Measurements from ENCODE around the gene TMEM123. TPM values are rescaled to one million over a fixed set of nuclear protein-coding genes. Genes with fewer than 3 reads are reported as not detected.
A peak's percentile ranks its signal among the peaks of the same experiment; 100 is the strongest.

The TMEM123 gene
- total and polyA plus RNA-seq, 2 of the 4 experiments (the other 2 are of a cell fraction), result 96.9 to 127 TPM

- Histone ChIP-seq H4K5ac (ENCODE audit: low read depth, low read length) (no peak overlapping the region), H4K8ac (ENCODE audit: low read depth in 2 of 2, low read length in 2 of 2) (0 out of 4 replicates have a peak overlapping the region, but pooled peaks of 1 of the 2 experiments have one; percentile 3), H3K9me1 (ENCODE audit: insufficient read depth, low read length) (peaks cover 6% of the 10 kb centered on the region; the same call in 1 of the 2 replicates), H3K18ac (ENCODE audit: low read depth, low read length) (no peak overlapping the region), H4K20me1 (ENCODE audit: insufficient read depth, low read length) (peaks cover 9% of the 10 kb centered on the region; the same call in 1 of the 2 replicates), H3K4me1 (ENCODE audit: control insufficient read depth, insufficient read depth, low read length) (peaks cover 15% of the 10 kb centered on the region), H3K14ac (replicated peaks; ENCODE audit: low read depth, low read length) (no peak overlapping the region; the same call in 1 of the 2 replicates), H3K36me3 (ENCODE audit: control insufficient read depth, insufficient read depth, low read length) (peaks cover 3% of the 10 kb centered on the region), H2AK5ac (ENCODE audit: low read depth, low read length) (peak overlapping the region; percentile 39; the same call in 1 of the 2 replicates), H3K4me2 (ENCODE audit: low read depth, low read length) (0 out of 2 replicates have a peak overlapping the region, but pooled peaks have one; percentile 4), H3K23ac (ENCODE audit: low read depth, low read length) (peak overlapping the region; percentile 75), H2BK15ac (ENCODE audit: low read depth, low read length) (no peak overlapping the region), H4K91ac (ENCODE audit: insufficient read depth, low read depth, low read length) (no peak overlapping the region), H3K27me3 (ENCODE audit: control insufficient read depth, insufficient read depth, low read length) (no peaks in the 10 kb centered on the region), H3K27ac (ENCODE audit: insufficient read depth, low read length) (no peak overlapping the region), H2AK9ac (replicated peaks; ENCODE audit: low read depth, low read length, poor library complexity) (no peak overlapping the region), H2AFZ (replicated peaks; ENCODE audit: low read length, poor library complexity) (no peak overlapping the region), H2BK120ac (ENCODE audit: low read depth, low read length) (no peak overlapping the region), H3K9me3 (ENCODE audit: control insufficient read depth, insufficient read depth, low read length) (no peaks in the 10 kb centered on the region), H3K79me1 (ENCODE audit: low read depth in 1 of 2, low read length in 2 of 2) (peaks cover 25 to 58% of the 10 kb centered on the region in 2 experiments), H3K9ac (ENCODE audit: low read depth, low read length) (no peak overlapping the region), H2BK20ac (ENCODE audit: low read depth, low read length) (no peak overlapping the region), H3K4ac (ENCODE audit: low read depth, low read length) (no peak overlapping the region), H3K4me3 (ENCODE audit: insufficient read depth, low read depth, low read length) (no peak overlapping the region), H2BK5ac (ENCODE audit: low read depth, low read length, poor library complexity, severe bottlenecking) (no peak overlapping the region), H3K56ac (ENCODE audit: extremely low read depth, insufficient read depth, low read length) (no peak overlapping the region)
- TF ChIP-seq MXI1 (IDR thresholded peaks at IDR 0.05; ENCODE audit: borderline replicate concordance, low read depth, low read length) (no peak), POLR2A (IDR thresholded peaks at IDR 0.05; ENCODE audit: low read depth, low read length) (no peak), CEBPB (IDR thresholded peaks at IDR 0.05; ENCODE audit: low read depth, low read length) (no peak), RAD21 (IDR thresholded peaks at IDR 0.05; ENCODE audit: low read length) (no peak), USF2 (IDR thresholded peaks at IDR 0.05; ENCODE audit: low read depth, low read length) (no peak), SMC3 (IDR thresholded peaks at IDR 0.05; ENCODE audit: low read depth, low read length) (no peak), BHLHE40 (IDR thresholded peaks at IDR 0.05; ENCODE audit: low read depth, low read length) (no peak), CHD1 (IDR thresholded peaks at IDR 0.05; ENCODE audit: low read depth, low read length) (no peak), NFE2L2 (IDR thresholded peaks at IDR 0.05; ENCODE audit: low read depth, low read length) (no peak), RCOR1 (IDR thresholded peaks at IDR 0.05; ENCODE audit: insufficient replicate concordance, low read length) (no peak), RFX5 (IDR thresholded peaks at IDR 0.05; ENCODE audit: low read depth, low read length) (no peak)
- dilution Hi-C loops (cut with HindIII; ENCODE audit: low sequenced_read_pairs, unreplicated experiment), result no loop called here
- no peak for ATAC-seq (ENCODE audit: low read depth)
- intact Hi-C loops (cut with micrococcal nuclease), result loop anchor here (5.0 kb wide), 2 partner anchors 58 to 103 kb away; partner anchors contain the start of gene BIRC2
- ChIA-PET CTCF (no interaction called here), POLR2A (ENCODE audit: unreplicated experiment) (no interaction called here)
- DNase-seq, result no peak
- in situ Hi-C loops (cut with MboI; ENCODE audit: low sequenced_read_pairs), result no loop called here
- WGBS, 2 experiments (ENCODE audit: extremely low coverage in 2 of 2, insufficient read length in 1 of 2), result no CpG with 5 or more reads among the region's 7 CpGs
- BruUV-seq (replicated peaks), result no TSS peak
Observed at GRCh38 chr11:102449651-102450570, 2.7 kb downstream of the TMEM123 start.
